Right atrium auricular region (tissue), 2 donors: ENCODE results near the gene ZNF324. TPM values are rescaled to one million over a fixed set of nuclear protein-coding genes. Genes with fewer than 3 reads are reported as not detected.

Experiments used
- DNase-seq: peaks from one replicate; pipeline ENCODE4 v3.0.0-alpha.2; 2019; ENCODE audit warnings: low spot score
- H3K27ac ChIP-seq, 2 donors: fragments of 200-600 bp; sonication (generic); 1 replicate in 1 of 2; 2 replicates in 1 of 2; pipeline ENCODE4 v1.5.1; 2016 to 2019
- H3K27me3 ChIP-seq, 2 donors: fragments of 200-600 bp; sonication (generic); one replicate each; pipeline versions ENCODE4 v1.5.1 to v1.6.0; 2017 to 2019
- H3K36me3 ChIP-seq: fragments of 200-600 bp; sonication (generic); one replicate; pipeline ENCODE4 v1.5.1; 2016
- H3K4me1 ChIP-seq, 2 donors: fragments of 200-600 bp; sonication (generic); one replicate each; pipeline versions ENCODE4 v1.5.1 to v1.6.0; 2017 to 2019
- H3K4me3 ChIP-seq, 2 donors: fragments of 200-600 bp; sonication (generic); 1 replicate in 1 of 2; 2 replicates in 1 of 2; pipeline ENCODE4 v1.5.1; 2017 to 2019; ENCODE audit warnings: mild to moderate bottlenecking in 1 of 2, moderate library complexity in 1 of 2
- H3K9me3 ChIP-seq, 2 donors: fragments of 200-600 bp; sonication (generic); one replicate each; pipeline ENCODE4 v1.5.1; 2019
- CTCF ChIP-seq, 2 donors: fragments of 200-600 bp; sonication (generic); IDR thresholded peaks; one replicate each; pipeline ENCODE4 v1.5.1; 2019; ENCODE audit warnings: antibody characterized with exemption in 2 of 2
- total RNA-seq, 2 donors: library from RNA; depleted of rRNA; stranded (reverse); fragments of >200 nt; gene quantifications; one replicate each; pipeline ENCODE4 v1.1.0, GENCODE V29; 2016

Gene ZNF324
- total RNA-seq, 2 donors from 2014 or later, result 5.9 to 9.9 TPM

GRCh38 chr19:58513213-58513693 lies 46.4 kb downstream of the ZNF324 start:
- DNase-seq, result no peak
- no peak for TF ChIP-seq CTCF (IDR thresholded peaks at IDR 0.05)
- Histone ChIP-seq H3K4me1 (peaks cover 0 to 32% of the 10 kb centered on the region in 2 donors), H3K9me3 (no peaks in the 10 kb centered on the region), H3K27me3 (no peaks in the 10 kb centered on the region), H3K27ac (peak overlapping the region; percentile 60 to 76), H3K36me3 (peaks cover 19% of the 10 kb centered on the region), H3K4me3 (no peak overlapping the region)

- peak; percentile 81 to 94 for TF ChIP-seq CTCF (IDR thresholded peaks at IDR 0.05)
- H3K4me1 ChIP-seq, result peaks cover 0 to 39% of the 10 kb centered on the region in 2 donors
- H3K4me3 ChIP-seq, result peak overlapping the region; percentile 35 to 51
- H3K9me3 ChIP-seq, result no peaks in the 10 kb centered on the region
- H3K27ac ChIP-seq, result peak overlapping the region; percentile 60 to 76
- H3K27me3 ChIP-seq, result no peaks in the 10 kb centered on the region
- peaks cover 19% of the 10 kb centered on the region for H3K36me3 ChIP-seq
- DNase-seq, result peak; percentile 77
These were observed 47.0 kb downstream of the ZNF324 start for GRCh38 chr19:58513694-58514563.

- peaks cover 19% of the 10 kb centered on the region for H3K36me3 ChIP-seq
- TF ChIP-seq CTCF (IDR thresholded peaks at IDR 0.05), result no peak
- H3K27me3 ChIP-seq, result no peaks in the 10 kb centered on the region
- DNase-seq, result no peak
- no peaks in the 10 kb centered on the region for H3K9me3 ChIP-seq
- peak overlapping the region in 1 of 2 donors; percentile 76 for H3K27ac ChIP-seq
- peak overlapping the region in 1 of 2 donors; percentile 51 for H3K4me3 ChIP-seq
- peaks cover 0 to 41% of the 10 kb centered on the region in 2 donors for H3K4me1 ChIP-seq
These were observed 47.7 kb downstream of the ZNF324 start for GRCh38 chr19:58514564-58515022.

- TF ChIP-seq CTCF (IDR thresholded peaks at IDR 0.05), result no peak
- Histone ChIP-seq H3K4me3 (no peak overlapping the region), H3K27ac (no peak overlapping the region), H3K4me1 (peaks cover 0 to 42% of the 10 kb centered on the region in 2 donors), H3K36me3 (peaks cover 19% of the 10 kb centered on the region), H3K9me3 (no peaks in the 10 kb centered on the region), H3K27me3 (no peaks in the 10 kb centered on the region)
- no peak for DNase-seq
These were observed 48.4 kb downstream of the ZNF324 start for GRCh38 chr19:58515259-58515658.

GRCh38 chr19:58516246-58516836 lies 49.5 kb downstream of the ZNF324 start:
- DNase-seq, result no peak
- no peak for TF ChIP-seq CTCF (IDR thresholded peaks at IDR 0.05)
- no peaks in the 10 kb centered on the region for H3K27me3 ChIP-seq
- peaks cover 19% of the 10 kb centered on the region for H3K36me3 ChIP-seq
- no peaks in the 10 kb centered on the region for H3K9me3 ChIP-seq
- no peak overlapping the region for H3K27ac ChIP-seq
- H3K4me1 ChIP-seq, result peaks cover 0 to 48% of the 10 kb centered on the region in 2 donors
- H3K4me3 ChIP-seq, result no peak overlapping the region
